DMS114 treated with DMSO at 0.1 percent for 48 hours (cell line): ENCODE results near the gene C12orf60.

Experiments used
- DNase-seq: peaks from one replicate; lab custom pipeline; 2025; ENCODE audit not compliant: unreplicated experiment; lab: John Stamatoyannopoulos, UW

Gene C12orf60

DNA sequence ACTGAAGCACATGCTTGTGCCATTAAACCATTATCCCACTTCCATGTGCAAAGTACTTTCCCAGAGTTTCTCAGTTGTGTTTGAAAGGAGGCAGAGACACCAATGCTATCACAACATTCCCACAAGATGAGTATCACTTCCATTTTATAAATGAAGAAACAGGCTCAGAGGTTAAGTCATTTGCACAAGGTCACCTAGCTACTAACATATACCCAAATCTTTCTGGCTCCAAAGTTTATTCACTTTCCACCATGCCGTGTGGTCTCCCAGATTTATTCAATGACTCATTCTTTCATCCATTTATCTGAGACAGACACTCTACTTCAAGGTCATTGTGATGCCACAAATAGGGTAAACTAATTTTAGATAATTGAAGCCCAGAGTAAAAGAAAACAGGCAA is 30.5 kb downstream of the C12orf60 start:
- no peak for DNase-seq

- no peak for DNase-seq
These were observed 31.0 kb downstream of the C12orf60 start for GRCh38 chr12:14834509-14834908.

DNA sequence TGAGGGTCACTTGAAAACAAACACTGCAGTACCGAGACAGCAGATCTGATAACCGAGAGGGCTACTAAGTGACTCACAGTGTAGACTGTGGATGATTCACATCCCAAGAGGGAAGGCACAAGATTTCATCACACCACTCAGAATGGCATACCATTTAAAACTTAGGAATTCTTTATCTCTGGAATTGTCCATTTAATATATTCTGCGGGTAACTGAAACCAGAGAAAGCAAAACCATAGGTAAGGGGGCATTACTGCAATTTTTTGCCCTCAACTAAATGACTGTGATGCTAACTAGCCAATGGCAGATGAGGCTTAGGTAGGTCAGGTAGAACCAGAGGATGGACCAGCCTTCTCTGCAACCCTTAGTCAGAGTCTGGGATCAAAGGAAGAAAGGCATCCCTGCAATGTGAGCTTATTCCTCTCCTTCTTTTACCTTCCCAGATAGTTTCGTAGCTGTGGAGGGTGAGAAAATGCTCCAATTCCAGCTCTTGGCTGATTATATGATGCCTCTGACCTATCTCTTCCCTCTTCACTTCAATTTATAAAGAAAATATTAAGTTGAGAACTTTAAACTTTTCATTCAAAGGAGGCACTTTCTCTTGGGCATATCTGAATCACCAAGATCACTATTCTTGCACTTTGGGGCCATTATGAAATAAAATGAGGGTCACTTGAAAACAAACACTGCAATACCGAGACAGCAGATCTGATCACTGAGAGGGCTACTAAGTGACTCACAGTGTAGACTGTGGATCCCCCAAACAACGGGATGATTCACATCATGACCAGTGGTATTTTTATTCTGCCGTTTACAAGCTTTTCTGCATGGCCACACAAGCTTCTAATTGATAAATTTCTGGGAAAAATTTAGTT is 33.1 kb downstream of the C12orf60 start:
- DNase-seq = no peak

DNA sequence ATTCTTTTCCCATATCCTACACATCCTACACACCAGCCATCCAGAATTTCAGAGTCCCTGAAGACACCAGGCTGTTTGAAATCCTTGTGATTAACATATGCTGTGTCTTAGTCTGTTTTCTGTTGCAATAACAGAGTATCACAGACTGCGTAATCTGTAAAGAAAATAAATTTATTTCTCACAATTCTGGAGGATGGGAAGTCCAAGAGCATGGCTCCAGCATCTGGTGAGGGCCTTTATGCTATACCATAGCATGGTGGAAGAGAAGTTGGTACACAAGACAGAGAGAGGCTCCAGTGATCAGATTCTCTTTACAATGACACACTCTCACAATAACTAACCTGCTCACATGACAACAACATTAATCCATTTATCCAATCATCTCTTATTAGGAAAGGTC is 35.8 kb downstream of the C12orf60 start:
- DNase-seq = no peak

DNA sequence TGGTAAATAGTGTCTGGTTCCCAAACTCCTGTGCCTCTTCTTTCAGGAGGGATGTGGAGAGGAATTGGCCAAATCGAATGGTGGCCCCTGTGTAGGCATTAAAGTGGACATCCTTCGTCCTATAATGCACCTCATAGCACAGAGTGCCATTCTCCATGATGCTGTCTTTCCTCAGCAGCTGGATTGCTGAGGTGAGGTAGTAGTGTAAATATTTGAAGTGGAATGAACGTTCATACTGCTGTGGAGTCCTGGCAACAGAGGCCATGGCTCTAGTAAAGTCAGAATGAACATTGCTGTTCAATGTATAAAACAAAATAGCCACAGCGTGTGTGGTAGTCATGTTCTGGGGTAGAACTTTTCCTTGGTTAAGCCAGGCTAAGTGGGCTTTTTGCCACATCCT is 37.1 kb downstream of the C12orf60 start:
- no peak for DNase-seq

- DNase-seq = no peak
These were observed 38.3 kb downstream of the C12orf60 start for GRCh38 chr12:14841761-14842160.

GRCh38 chr12:14842315-14842714 is 38.8 kb downstream of the C12orf60 start:
- no peak for DNase-seq

GRCh38 chr12:14843425-14843887 is 40.0 kb downstream of the C12orf60 start, which contains the start of gene ART4:
Gene ART4, minus strand, starts transcription at chr12:14843526. Its CDS starts 413 bp downstream, at chr12:14843113.
- DNase-seq = no peak

DNA sequence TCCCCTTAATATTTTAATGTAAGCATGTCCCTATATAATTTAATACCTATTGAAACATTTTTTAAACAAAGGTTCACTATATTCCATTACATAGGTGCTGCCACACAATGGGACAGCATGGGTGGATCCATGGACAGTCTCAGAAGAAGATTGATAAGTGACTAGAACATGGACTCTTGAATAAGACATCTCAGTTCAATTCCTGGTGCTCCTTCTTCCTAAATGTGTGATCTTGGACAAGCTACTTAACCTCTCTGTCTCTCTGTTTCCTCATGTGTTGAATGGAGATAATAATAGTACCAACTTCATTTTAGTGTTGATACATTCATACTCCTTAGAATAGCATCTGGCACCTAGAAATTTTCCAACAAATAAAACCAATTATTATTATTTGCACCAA is 40.9 kb downstream of the C12orf60 start:
- DNase-seq = no peak

DNA sequence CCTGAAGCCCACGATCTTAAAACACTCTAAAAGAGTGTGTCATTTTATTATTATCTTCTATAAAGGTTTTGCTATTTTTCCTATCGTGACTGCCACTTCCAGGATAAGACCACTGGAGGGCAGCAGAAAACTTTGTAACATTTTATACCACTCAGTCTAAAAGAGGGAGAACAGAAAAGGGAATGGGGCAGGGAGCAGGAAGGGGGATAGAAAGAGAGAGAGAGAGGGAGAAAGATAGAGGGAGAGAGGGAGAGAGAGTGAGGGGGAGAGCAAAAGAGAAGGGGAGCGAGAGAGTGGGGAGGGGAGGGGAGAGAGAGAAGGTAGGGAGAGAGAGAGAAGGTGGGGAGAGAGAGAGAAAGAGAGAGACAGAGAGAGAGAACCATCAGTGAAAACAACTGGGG is 41.9 kb downstream of the C12orf60 start:
- DNase-seq = peak; percentile 63

- no peak for DNase-seq
These were observed 42.6 kb downstream of the C12orf60 start for GRCh38 chr12:14846042-14846587.

DNA sequence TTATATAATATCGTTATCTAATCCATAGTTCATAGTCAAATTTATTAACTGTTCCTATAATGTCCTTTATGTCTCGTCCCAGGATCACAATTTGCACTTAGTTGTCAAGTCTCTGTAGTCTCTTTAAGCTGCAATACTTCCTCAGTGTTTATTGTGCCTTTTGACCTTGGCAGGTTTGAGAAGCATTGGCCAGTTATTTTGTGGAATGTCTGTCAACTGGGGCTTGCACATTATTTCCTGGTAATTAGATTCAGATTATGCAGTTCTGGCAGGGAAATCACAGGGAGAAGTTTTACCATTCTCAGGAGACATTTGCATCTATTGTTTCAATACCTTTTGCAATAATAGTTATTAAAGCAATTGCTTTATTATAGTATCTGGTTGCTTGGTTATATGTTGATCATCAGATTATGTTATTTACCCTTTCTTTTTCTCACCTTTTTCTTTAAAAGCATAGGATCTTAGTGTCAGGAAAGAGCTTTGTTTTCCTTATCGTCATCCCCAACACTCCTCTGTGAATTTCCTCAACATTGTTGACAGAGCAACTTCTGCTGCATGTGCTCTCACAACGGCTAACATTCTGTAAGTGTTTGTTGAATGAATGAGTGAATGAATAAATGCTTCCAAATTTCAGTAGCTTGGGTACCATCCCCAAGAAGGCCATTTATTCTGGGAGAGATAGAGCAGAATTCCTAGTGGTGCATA is 43.6 kb downstream of the C12orf60 start:
- no peak for DNase-seq

GRCh38 chr12:14849661-14850060 is 46.2 kb downstream of the C12orf60 start:
- DNase-seq = no peak

- DNase-seq = no peak
These were observed 47.6 kb downstream of the C12orf60 start for GRCh38 chr12:14850929-14851663.

GRCh38 chr12:14852880-14853279 is 49.4 kb downstream of the C12orf60 start:
- no peak for DNase-seq

GRCh38 chr12:14853961-14854360 is 50.5 kb downstream of the C12orf60 start:
- DNase-seq = no peak

- no peak for DNase-seq
These were observed 51.2 kb downstream of the C12orf60 start for GRCh38 chr12:14854586-14855183.

- no peak for DNase-seq
These were observed 55.0 kb downstream of the C12orf60 start for GRCh38 chr12:14858513-14858912.

DNA sequence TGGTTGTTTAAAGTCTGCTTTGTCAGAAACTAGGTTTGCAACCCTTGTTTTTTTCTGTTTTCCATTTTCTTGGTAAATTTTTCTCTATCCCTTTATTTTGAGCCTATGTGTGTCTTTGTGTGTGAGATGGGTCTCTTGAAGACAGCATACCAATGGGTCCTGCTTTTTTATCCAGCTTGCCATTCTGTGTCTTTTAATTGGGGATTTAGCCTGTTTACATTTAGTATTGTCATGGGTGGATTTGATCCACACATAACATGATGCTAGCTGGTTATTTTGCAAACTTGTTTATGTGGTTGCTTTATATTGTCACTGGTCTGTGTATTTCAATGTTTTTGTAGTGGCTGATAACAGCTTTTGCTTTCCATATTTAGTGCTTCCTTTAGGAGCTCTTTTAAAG is 57.0 kb downstream of the C12orf60 start:
- DNase-seq = no peak

GRCh38 chr12:14868916-14869506 is 65.5 kb downstream of the C12orf60 start:
- DNase-seq = no peak
